Measurements from ENCODE around the gene ZNRD2. TPM values are rescaled to one million over a fixed set of nuclear protein-coding genes. Genes with fewer than 3 reads are reported as not detected.
A peak's percentile ranks its signal among the peaks of the same experiment; 100 is the strongest.

ZNRD2 gene
- total RNA-seq, 1 donor from 2014 or later = 157 TPM

DNA sequence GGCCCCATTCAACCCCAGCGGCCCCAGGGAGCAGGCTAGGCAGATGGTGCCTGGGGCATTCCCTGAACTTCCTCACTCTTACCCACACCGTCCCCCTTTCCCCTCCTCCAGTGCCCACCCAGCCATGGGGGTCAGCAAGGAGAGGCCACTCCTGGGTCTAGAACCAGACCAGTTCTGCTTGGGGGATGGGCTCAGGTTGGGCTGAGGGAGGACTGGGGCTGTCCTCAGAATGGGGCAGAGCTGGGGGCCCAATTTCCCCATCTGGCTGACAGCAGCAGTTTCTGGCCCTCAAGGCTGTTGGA is 33.0 kb upstream of the ZNRD2 start:
- Histone ChIP-seq H3K4me3 (no peak overlapping the region), H3K27me3 (no peaks in the 10 kb centered on the region), H3K4me1 (peaks cover 16 to 22% of the 10 kb centered on the region in 2 donors), H3K27ac (peak overlapping the region in 1 of 2 donors; percentile 29), H3K9me3 (no peaks in the 10 kb centered on the region), H3K36me3 (peaks cover 47 to 60% of the 10 kb centered on the region in 2 donors)
- intact Hi-C loops (cut with DNase I) = no loop called here
- TF ChIP-seq, protein P1, sequence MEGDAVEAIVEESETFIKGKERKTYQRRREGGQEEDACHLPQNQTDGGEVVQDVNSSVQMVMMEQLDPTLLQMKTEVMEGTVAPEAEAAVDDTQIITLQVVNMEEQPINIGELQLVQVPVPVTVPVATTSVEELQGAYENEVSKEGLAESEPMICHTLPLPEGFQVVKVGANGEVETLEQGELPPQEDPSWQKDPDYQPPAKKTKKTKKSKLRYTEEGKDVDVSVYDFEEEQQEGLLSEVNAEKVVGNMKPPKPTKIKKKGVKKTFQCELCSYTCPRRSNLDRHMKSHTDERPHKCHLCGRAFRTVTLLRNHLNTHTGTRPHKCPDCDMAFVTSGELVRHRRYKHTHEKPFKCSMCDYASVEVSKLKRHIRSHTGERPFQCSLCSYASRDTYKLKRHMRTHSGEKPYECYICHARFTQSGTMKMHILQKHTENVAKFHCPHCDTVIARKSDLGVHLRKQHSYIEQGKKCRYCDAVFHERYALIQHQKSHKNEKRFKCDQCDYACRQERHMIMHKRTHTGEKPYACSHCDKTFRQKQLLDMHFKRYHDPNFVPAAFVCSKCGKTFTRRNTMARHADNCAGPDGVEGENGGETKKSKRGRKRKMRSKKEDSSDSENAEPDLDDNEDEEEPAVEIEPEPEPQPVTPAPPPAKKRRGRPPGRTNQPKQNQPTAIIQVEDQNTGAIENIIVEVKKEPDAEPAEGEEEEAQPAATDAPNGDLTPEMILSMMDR (IDR thresholded peaks at IDR 0.05) = no peak
- no peak for DNase-seq (ENCODE audit: low spot score in 2 of 2)

DNA sequence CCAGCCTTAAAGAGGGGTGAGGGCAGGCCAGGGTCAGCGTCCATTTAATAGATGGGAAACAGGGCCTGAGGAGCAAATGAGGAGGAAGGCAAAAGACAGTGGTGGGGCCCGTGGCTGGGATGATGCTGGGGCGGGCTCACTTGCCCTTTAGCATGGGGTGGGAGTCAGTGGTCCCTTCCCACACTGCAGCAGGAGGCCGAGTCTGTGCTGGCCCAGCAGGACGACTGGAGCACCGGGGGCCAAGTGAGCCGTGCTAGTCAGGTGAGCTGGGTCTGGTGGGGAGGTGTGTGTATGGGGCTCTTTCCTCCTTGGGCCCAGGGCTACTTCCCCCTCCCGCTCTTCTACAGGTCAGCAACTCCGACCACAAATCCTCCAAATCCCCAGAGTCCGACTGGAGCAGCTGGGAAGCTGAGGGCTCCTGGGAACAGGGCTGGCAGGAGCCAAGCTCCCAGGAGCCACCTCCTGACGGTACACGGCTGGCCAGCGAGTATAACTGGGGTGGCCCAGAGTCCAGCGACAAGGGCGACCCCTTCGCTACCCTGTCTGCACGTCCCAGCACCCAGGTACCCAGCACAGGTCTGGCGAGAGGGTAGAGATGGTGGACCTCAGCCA is 32.6 kb upstream of the ZNRD2 start:
- TF ChIP-seq, protein P1 (IDR thresholded peaks at IDR 0.05) = no peak
- intact Hi-C loops (cut with DNase I) = no loop called here
- peak overlapping the region in 1 of 2 donors; percentile 29 for H3K27ac ChIP-seq
- H3K4me3 ChIP-seq = no peak overlapping the region
- H3K4me1 ChIP-seq = peaks cover 16 to 22% of the 10 kb centered on the region in 2 donors
- DNase-seq (ENCODE audit: low spot score in 2 of 2) = no peak
- no peaks in the 10 kb centered on the region for H3K27me3 ChIP-seq
- no peaks in the 10 kb centered on the region for H3K9me3 ChIP-seq
- H3K36me3 ChIP-seq = peaks cover 43 to 59% of the 10 kb centered on the region in 2 donors

DNA sequence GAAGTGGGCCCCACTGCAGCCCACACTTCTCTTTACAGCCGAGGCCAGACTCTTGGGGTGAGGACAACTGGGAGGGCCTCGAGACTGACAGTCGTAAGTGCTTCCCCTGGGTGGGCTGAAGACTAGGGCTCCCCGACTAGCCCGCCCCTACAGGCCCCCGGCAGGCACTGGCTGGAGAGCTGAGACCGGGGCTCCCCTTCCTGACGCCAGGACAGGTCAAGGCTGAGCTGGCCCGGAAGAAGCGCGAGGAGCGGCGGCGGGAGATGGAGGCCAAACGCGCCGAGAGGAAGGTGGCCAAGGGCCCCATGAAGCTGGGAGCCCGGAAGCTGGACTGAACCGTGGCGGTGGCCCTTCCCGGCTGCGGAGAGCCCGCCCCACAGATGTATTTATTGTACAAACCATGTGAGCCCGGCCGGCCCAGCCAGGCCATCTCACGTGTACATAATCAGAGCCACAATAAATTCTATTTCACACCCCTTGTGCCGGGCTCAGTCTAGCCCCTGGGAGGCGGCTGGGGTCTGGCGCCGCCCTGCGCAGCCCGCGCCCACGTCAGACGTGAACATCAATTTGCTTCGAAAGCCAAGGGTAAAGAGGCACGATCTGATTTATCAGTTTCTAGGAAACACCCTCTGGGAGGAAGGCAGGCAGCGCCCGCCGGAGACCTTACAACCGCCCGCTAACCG is 31.9 kb upstream of the ZNRD2 start:
- Histone ChIP-seq H3K27me3 (no peaks in the 10 kb centered on the region), H3K36me3 (peaks cover 43 to 59% of the 10 kb centered on the region in 2 donors), H3K9me3 (no peaks in the 10 kb centered on the region), H3K4me1 (peaks cover 16 to 22% of the 10 kb centered on the region in 2 donors), H3K27ac (no peak overlapping the region), H3K4me3 (no peak overlapping the region)
- TF ChIP-seq, protein P1 (IDR thresholded peaks at IDR 0.05) = no peak
- DNase-seq (ENCODE audit: low spot score in 2 of 2) = no peak
- intact Hi-C loops (cut with DNase I) = no loop called here

DNA sequence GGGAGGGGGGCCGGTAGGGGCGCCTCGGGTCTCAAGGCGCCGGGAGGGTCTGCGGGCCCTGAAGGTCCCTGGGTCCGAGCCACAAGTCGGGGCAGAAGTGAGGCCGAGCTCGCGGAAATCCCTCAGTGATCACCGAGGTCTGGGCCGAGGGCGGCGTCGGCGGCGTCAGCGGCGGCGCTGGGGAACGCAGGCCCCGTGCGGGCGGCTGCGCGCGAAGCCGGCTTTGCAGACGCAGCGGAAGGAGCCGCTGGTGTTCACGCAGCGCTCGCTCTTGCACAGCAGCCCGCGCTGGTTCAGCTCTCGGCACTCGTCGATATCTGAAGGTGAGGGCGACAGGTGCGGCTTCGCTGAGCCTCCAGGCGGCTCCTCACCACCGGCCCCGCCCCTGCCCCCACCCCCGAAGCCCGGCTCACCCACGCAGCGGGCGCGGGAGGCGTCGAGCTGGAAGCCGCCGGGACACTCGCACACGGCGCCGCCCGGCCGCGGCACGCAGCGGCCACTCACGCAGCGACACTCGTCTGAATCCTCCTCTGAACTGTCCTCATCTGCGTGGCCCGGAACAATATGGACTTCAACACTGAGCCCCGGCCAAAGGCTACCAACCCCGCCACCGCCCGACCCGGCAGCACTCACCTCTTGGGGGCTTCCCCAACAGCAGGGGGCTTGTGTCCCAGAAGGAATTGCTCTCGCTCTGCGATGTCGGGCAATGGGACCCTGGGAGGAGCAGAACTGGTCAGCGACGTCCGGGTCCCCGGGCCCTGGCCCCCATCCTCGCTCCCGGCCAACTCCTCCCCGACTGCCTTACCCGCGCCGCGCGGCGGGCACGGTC is 31.1 kb upstream of the ZNRD2 start:
- no peaks in the 10 kb centered on the region for H3K9me3 ChIP-seq
- H3K4me3 ChIP-seq = peak overlapping the region; percentile 58 to 68
- no peaks in the 10 kb centered on the region for H3K27me3 ChIP-seq
- H3K36me3 ChIP-seq = peaks cover 51 to 63% of the 10 kb centered on the region in 2 donors
- TF ChIP-seq, protein P1 (IDR thresholded peaks at IDR 0.05) = no peak
- intact Hi-C loops (cut with DNase I) = no loop called here
- peaks cover 16 to 22% of the 10 kb centered on the region in 2 donors for H3K4me1 ChIP-seq
- no peak for DNase-seq (ENCODE audit: low spot score in 2 of 2)
- H3K27ac ChIP-seq = peak overlapping the region; percentile 80 to 90

DNA sequence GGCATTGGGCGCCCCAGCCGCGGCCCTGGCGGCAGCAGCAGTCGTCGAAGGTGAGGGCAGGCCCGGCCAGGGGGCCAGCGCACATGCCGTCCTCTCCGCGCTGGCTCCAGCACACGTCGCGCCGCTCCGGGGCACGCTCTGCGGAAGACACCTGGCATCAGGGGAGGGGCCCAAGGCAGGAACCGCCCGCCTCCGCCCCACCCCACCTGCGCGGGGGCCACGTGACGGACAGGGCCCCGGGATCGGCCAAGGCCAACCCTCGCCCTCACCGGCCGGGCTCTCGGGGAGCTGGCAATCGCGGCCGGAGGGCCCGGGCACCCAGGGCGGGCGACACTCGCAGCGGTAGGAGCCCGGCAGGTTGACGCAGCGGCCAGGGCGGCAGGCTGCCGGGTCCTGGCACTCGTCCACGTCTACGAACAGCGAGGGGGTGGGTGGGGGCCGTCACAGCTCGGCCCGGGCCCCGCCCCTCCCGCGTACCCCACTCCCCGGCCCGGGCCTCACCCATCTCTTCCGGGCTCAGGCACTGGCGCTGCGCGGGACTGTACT is 30.5 kb upstream of the ZNRD2 start:
- intact Hi-C loops (cut with DNase I) = loop anchor here (1.0 to 5.0 kb wide), 6 partner anchors 15 to 112 kb away; partner anchors contain the start of genes LTBP3, PCNX3 and SCYL1
- TF ChIP-seq, protein P1 (IDR thresholded peaks at IDR 0.05) = peak in 1 of 3 experiments; percentile 57
- Histone ChIP-seq H3K9me3 (no peaks in the 10 kb centered on the region), H3K4me1 (peaks cover 16 to 22% of the 10 kb centered on the region in 2 donors), H3K36me3 (peaks cover 55 to 63% of the 10 kb centered on the region in 2 donors), H3K27ac (peak overlapping the region; percentile 80 to 90), H3K27me3 (no peaks in the 10 kb centered on the region), H3K4me3 (peak overlapping the region; percentile 58 to 68)
- DNase-seq (ENCODE audit: low spot score in 2 of 2) = no peak

Data from ascending aorta (tissue), 2 donors.